Tibial nerve (tissue), 4 donors: ENCODE results near the gene TTC21A.

ENCODE experiments used
- CTCF ChIP-seq, 5 experiments: fragments of 200-600 bp in 3 of 5; fragments of 450-650 bp in 2 of 5; sonication (generic) in 3 of 5; IDR thresholded peaks; one replicate each; pipeline ENCODE4 v1.5.1; 2016 to 2019; ENCODE audit warnings: antibody characterized with exemption in 5 of 5, mild to moderate bottlenecking in 3 of 5, moderate library complexity in 2 of 5
- EP300 ChIP-seq, 2 donors: sonication (generic); formaldehyde crosslinking; IDR thresholded peaks; one replicate each; pipeline ENCODE4 v1.6.1; 2017; ENCODE audit warnings: antibody characterized with exemption in 2 of 2, mild to moderate bottlenecking in 1 of 2
- POLR2A ChIP-seq, 2 donors: fragments of 450-650 bp; IDR thresholded peaks; one replicate each; pipeline ENCODE4 v1.6.1; 2017; ENCODE audit warnings: antibody characterized with exemption in 2 of 2, mild to moderate bottlenecking in 2 of 2, moderate library complexity in 2 of 2

- TF ChIP-seq CTCF (IDR thresholded peaks at IDR 0.05) (no peak), POLR2A (IDR thresholded peaks at IDR 0.05) (no peak), EP300 (IDR thresholded peaks at IDR 0.05) (no peak)
These were observed 12.4 kb upstream of the TTC21A start for GRCh38 chr3:39094851-39095677.
